Breast epithelium (tissue), 3 donors: ENCODE measurements around the gene TRIM66.

Experiments used
- POLR2A ChIP-seq: fragments of 450-650 bp; IDR thresholded peaks from one replicate; pipeline ENCODE4 v1.6.1; 2016; ENCODE audit warnings: antibody characterized with exemption, mild to moderate bottlenecking, moderate library complexity
- POLR2AphosphoS5 ChIP-seq, 3 donors: sonication (generic); formaldehyde crosslinking; IDR thresholded peaks; one replicate each; pipeline ENCODE4 v1.6.1; 2017; ENCODE audit warnings: antibody characterized with exemption in 3 of 3
- TF ChIP-seq, protein P1 (sequence below), 3 donors: fragments of 450-650 bp; IDR thresholded peaks; one replicate each; pipeline ENCODE4 v1.5.1; 2016 to 2017; ENCODE audit warnings: antibody characterized with exemption in 3 of 3, mild to moderate bottlenecking in 3 of 3, moderate library complexity in 3 of 3

DNA sequence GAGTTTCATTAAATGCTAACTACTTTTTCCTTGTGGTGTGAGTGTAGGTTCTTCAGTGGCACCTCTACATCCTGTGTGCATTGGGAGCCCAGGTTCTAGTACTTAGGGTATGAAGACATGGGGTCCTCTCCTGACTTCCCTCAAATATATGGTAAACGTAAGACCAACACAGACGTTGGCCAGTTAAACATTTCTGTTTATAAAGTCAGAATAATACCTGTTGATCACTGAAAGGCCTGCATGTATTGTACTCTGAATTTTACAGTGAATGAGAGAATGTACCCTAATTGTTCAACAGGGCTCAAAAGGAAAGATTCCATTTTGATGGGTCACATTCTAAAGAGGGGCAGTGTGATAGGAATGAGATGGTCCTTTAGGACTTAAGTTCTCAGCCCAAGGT is 3.4 kb upstream of the TRIM66 start:
- TF ChIP-seq, protein P1, sequence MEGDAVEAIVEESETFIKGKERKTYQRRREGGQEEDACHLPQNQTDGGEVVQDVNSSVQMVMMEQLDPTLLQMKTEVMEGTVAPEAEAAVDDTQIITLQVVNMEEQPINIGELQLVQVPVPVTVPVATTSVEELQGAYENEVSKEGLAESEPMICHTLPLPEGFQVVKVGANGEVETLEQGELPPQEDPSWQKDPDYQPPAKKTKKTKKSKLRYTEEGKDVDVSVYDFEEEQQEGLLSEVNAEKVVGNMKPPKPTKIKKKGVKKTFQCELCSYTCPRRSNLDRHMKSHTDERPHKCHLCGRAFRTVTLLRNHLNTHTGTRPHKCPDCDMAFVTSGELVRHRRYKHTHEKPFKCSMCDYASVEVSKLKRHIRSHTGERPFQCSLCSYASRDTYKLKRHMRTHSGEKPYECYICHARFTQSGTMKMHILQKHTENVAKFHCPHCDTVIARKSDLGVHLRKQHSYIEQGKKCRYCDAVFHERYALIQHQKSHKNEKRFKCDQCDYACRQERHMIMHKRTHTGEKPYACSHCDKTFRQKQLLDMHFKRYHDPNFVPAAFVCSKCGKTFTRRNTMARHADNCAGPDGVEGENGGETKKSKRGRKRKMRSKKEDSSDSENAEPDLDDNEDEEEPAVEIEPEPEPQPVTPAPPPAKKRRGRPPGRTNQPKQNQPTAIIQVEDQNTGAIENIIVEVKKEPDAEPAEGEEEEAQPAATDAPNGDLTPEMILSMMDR (IDR thresholded peaks at IDR 0.05) = no peak
- no peak for TF ChIP-seq POLR2A
- no peak for TF ChIP-seq POLR2AphosphoS5 (IDR thresholded peaks at IDR 0.05)
